ENCODE measurements around the gene FIGN. TPM values are rescaled to one million over a fixed set of nuclear protein-coding genes. Genes with fewer than 3 reads are reported as not detected.

The FIGN gene
- total and polyA plus RNA-seq, 8 donors: 1.5 to 8.5 (median 4.6) TPM

DNA sequence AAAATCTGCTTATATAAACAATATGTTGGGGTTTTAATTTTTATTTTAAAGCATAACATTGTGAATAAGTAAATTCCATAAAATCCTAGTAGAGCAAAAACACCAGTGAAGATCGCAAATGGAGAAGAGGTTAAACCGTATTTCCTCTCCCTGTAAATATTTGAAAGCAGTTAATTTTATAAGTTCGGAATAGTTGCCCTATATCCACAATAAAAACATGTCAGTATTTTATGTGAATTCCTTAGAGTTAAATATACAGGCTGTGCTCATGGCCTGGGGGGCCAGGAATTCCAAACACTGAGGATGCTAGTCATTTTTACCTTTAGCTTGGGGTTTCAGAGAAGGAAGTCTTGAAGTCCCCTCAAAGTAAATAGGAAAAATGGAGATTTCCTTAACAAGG, 135.0 kb downstream of the FIGN start:
- no peak for DNase-seq
- ATAC-seq: no peak
- intact Hi-C loops (cut with DNase I): no loop called here

DNA sequence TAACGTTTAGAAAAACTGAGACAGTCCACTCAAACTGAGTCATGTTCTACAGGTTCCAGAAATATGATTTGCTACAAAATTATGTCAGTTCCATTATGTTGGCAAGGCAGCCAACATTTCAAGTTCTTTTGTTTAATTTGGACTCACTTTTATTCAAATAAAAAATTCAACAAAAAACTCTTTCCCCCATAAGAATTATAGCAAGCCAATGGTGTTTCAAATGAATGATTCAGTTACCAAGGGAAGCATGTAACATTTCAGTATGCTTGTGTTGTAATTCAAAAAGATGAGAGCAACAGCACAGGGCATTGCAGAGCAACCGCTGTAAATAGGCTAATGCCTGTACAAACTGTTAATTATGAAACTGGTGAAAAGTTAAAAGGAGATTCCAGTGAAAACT, 140.8 kb downstream of the FIGN start:
- intact Hi-C loops (cut with DNase I): no loop called here
- H3K27me3 ChIP-seq: no peaks in the 10 kb centered on the region
- no peaks in the 10 kb centered on the region for H3K9me3 ChIP-seq
- DNase-seq: no peak
- ATAC-seq: no peak
- H3K27ac ChIP-seq: no peak overlapping the region
- peaks cover 0 to 4% (median 0%) of the 10 kb centered on the region in 3 donors for H3K4me1 ChIP-seq
- no peak for FAIRE-seq
- no peaks in the 10 kb centered on the region for H3K36me3 ChIP-seq
- WGBS, 2 donors: 51 to 54% methylated on average over 2 of the region's 2 CpGs
- no peak for TF ChIP-seq CTCF (IDR thresholded peaks at IDR 0.05)
- H3K4me3 ChIP-seq: no peak overlapping the region

More for the DNA sequence above, 135.0 kb downstream of the FIGN start:
- Histone ChIP-seq H3K36me3 (no peaks in the 10 kb centered on the region), H3K4me1 (no peaks in the 10 kb centered on the region), H3K9me3 (no peaks in the 10 kb centered on the region), H3K4me3 (no peak overlapping the region), H3K27me3 (no peaks in the 10 kb centered on the region), H3K27ac (no peak overlapping the region)
- no peak for FAIRE-seq
- 93 to 96% methylated on average over 3 of the region's 3 CpGs for WGBS, 2 donors
- no peak for TF ChIP-seq CTCF (IDR thresholded peaks at IDR 0.05)

- Histone ChIP-seq H3K27me3 (no peaks in the 10 kb centered on the region), H3K9me3 (no peaks in the 10 kb centered on the region), H3K4me1 (peaks cover 0 to 4% (median 0%) of the 10 kb centered on the region in 3 donors), H3K36me3 (no peaks in the 10 kb centered on the region), H3K4me3 (no peak overlapping the region), H3K27ac (no peak overlapping the region)
- no peak for TF ChIP-seq CTCF (IDR thresholded peaks at IDR 0.05)
- no peak for FAIRE-seq
- no peak for DNase-seq
- WGBS, 2 donors: 86 to 95% methylated on average over 3 of the region's 3 CpGs
- intact Hi-C loops (cut with DNase I): no loop called here
- no peak for ATAC-seq
Measured at GRCh38 chr2:163594497-163594896, 141.3 kb downstream of the FIGN start.

DNA sequence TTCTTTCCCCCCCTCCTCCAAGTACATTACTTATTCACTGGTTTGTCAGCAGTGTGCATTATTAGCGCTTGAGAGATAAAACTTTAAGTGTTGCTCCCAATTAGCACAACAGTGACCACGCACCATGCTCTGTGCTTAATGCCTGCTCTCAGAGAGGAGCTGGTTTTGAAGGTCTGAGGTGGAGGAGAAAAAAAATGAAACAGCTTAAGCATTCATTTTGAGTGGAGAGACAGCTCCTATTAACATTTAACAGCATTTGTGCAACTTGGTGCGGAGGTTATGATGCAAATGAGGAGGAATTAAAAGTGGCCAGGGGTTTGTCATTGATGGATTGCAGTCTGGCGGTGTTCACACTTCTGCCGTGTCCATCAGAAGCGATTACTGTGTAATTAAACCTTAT, 141.8 kb downstream of the FIGN start:
- no peaks in the 10 kb centered on the region for H3K27me3 ChIP-seq
- FAIRE-seq (no peak), ATAC-seq (no peak), DNase-seq (no peak)
- H3K9me3 ChIP-seq: no peaks in the 10 kb centered on the region
- H3K4me3 ChIP-seq: no peak overlapping the region
- H3K36me3 ChIP-seq: no peaks in the 10 kb centered on the region
- no peak overlapping the region for H3K27ac ChIP-seq
- TF ChIP-seq CTCF (IDR thresholded peaks at IDR 0.05): no peak
- 64 to 68% methylated on average over 6 of the region's 6 CpGs for WGBS, 2 donors
- H3K4me1 ChIP-seq: peaks cover 0 to 4% (median 0%) of the 10 kb centered on the region in 3 donors
- intact Hi-C loops (cut with DNase I): no loop called here

DNA sequence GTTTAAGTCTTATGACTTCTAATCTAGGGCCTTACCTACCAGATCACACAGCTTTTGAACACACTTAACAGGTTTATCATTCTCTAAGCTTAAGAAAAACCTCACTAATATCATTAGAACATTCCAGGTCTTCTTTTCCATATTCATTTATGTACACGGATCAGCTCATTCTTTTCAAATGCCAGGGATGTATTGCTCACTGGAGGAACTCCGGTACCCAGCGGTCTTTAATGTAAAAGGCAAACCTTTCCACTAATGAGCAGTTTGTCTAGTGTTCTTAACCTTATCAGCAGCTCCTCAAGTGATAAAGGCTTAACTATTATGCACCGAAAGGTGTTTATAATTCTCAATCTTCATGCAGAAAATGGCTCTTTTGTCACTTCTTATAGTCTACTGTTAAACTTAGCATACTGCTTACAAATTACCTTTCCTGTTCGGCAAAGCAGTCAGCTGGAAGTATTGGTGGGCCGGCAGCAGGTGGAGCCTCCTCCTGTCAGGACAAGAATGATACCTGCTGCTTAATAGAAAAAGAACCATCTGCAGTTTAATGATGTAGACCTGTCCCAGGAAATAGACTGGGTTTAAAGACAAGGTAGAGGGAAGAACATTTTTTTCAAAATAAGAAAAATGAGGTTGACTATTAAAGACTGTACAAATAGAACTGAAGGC, 142.7 kb downstream of the FIGN start:
- intact Hi-C loops (cut with DNase I): no loop called here
- Histone ChIP-seq H3K4me1 (peaks cover 0 to 4% (median 0%) of the 10 kb centered on the region in 3 donors), H3K36me3 (no peaks in the 10 kb centered on the region), H3K4me3 (no peak overlapping the region), H3K27me3 (no peaks in the 10 kb centered on the region), H3K27ac (no peak overlapping the region), H3K9me3 (no peaks in the 10 kb centered on the region)
- ATAC-seq: no peak
- no peak for DNase-seq
- TF ChIP-seq CTCF (IDR thresholded peaks at IDR 0.05): no peak
- 62 to 77% methylated on average over 6 of the region's 6 CpGs for WGBS, 2 donors
- FAIRE-seq: no peak

Data from pancreas (tissue), 10 donors.